ENCODE data around the gene LRRC25.
"Not testable (repeated sequence)": the region's sequence is repeated elsewhere in the genome, so short reads cannot be mapped to it uniquely, and the experiment has no call there.

Gene LRRC25

DNA sequence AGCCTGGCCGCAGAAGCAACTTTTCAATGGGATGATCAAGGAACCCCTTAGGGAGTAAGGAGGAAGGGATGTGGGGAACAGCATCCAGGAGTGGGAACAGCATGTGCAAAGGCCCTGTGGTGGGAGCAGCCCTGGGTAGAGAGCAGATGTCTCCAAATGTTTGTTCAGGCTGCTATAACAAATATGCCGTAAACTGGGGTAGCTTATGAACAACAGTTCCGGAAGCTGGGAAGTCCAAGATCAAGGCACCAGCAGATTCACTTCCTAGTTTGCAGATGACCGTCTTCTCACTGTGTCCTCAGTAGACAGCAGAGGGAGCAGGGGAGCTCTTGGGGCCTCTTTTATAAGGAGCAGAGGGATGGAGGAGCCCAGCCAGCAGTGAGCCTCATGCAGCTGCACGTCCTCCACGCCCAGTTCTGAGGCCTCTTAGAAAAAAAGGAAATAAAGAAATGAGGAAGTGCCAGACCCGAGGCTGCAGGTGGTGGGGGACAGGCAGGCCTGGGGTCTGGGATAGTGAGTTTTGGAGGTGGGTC, 4.2 kb upstream of the LRRC25 start:
- DNase-seq: no peak

DNA sequence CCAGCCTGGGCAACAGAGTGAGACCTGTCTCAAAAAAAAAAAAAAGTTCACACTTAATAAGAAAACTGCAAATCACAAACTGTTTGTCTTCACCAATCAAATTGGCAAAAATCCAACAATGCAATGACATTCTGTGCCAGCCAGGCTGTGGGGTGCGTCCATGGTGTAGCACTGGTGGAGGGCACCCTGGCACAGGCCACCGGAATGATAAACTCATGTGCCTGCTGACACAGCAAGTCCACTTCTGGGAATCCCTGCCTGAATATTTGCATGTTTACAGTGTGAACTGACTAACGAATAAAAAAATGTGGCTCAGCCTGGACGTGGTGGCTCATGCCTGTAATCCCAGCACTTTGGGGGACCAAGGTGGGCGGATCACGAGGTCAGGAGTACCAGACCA, 1.6 kb upstream of the LRRC25 start:
- DNase-seq: no peak

DNA sequence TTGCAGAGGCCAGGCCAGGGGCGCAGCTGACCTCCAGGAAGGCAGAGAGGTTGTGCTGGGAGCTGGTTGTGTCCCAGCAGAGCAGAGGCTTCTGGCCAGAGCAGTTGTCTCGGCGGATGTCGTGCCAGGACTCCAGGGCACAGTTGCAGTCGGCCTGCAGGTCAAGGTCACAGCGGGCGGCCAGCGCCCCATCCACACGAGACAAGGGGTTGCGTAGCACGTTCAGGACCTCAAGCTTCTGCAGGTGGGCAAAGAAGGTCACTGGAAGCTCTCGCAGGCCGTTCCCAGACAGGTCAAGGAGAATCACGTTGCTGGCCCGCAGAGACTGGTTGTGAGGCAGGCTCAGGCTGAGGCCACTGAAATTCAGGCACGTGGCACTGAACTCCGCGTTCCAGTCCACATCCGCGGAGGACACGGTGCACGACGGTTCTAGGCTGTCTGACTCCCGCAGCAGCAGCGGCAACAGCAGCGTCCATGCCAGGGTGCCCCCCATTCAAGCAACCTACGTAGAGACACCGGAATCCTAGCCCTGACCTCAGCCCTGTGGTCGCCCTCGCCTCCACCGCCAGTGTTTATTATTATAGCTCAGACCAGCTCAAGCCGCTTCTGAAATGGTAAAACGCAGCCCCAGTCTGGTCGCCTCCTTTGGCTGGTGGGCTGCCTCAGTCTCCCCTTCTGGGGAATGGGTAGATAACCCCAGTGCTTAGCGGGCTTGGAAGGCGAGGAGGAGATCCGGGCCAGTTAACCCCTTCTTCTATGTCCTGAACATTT, 766 bp downstream of the LRRC25 start:
- DNase-seq: no peak

DNA sequence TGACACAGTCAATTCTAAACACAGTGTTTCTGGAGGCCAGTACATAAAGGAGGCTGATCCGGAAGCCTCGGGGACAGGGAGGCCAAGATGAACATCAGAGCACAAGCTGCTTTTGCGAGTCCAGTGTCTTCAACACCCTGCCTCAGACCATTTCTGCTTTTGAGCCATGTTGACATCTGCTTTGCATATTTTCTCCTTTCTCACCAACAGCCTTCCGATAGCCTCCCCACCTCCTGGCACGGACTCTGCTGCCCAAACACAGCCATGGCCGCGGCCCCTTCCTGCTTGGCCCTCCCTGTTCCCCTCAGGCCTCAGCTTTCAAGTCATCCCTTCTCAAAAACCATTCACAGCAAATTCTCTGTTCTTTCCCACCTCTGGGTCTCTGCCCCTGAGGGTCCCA, 3.6 kb downstream of the LRRC25 start:
- no peak for DNase-seq

DNA sequence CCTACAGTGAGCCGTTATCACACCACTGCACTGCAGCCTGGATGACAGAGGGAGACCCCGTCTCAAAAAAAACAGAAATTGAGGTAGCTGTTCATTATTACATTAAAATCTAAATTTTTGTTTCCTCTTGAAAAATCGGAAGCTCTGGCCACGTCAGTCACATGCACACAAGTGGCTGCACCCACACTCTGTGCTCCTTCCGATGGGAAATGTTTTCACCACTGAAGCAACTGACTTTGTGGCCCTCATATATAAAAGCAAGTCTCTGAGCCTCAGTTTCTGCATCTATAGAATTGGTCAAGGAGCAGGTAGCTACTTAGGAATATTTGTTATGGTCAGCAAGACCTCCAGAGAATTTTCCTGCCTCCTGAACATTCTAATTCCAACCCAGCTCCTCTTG, 4.5 kb downstream of the LRRC25 start:
- DNase-seq: no peak

DNA sequence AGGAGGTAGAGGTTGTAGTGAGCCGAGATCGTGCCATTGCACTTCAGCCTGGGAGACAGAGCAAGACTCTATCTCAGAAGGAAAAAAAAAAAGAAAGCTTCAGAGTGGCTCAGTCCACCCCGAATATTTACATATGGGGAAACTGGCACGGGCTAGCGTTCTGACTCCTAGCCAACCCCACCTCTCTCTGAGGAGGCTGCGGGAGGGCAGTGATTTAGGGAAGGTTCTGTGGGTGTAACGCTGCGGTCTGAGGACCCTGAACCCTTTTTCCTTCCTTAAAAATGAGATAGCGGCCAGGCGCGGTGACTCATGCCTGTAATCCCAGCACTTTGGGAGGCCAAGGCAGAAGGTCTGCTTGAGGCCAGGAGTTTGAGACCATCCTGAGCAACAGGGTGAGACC, 5.0 kb downstream of the LRRC25 start:
- no peak for DNase-seq

DNA sequence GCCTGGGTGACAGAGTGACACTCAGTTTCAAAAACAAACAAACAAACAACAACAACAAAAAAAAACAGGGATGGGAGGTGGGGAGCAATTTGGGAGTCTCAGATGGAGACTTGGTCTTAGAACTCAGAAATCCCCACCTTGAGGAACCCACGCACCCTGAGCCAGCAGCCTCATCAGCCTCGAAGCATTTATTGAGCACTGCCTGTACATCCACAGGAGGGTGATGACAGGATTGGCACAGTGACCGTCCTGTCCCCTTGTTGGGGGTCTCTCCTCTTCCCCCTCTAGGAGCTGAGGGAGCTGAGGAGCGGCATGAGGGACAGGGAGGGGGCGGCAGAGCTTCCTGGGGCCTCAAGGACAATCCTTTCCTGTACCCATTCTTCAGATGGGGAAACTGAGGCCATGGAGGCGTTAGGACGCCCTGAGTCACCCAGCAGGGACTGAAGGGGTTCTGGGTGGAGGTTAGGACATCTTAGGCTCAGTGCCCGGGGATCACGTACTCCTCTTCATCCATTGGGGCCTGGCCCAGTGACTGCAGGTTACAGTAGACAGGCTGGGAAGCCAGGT, 5.8 kb downstream of the LRRC25 start:
- DNase-seq: no peak

DNA sequence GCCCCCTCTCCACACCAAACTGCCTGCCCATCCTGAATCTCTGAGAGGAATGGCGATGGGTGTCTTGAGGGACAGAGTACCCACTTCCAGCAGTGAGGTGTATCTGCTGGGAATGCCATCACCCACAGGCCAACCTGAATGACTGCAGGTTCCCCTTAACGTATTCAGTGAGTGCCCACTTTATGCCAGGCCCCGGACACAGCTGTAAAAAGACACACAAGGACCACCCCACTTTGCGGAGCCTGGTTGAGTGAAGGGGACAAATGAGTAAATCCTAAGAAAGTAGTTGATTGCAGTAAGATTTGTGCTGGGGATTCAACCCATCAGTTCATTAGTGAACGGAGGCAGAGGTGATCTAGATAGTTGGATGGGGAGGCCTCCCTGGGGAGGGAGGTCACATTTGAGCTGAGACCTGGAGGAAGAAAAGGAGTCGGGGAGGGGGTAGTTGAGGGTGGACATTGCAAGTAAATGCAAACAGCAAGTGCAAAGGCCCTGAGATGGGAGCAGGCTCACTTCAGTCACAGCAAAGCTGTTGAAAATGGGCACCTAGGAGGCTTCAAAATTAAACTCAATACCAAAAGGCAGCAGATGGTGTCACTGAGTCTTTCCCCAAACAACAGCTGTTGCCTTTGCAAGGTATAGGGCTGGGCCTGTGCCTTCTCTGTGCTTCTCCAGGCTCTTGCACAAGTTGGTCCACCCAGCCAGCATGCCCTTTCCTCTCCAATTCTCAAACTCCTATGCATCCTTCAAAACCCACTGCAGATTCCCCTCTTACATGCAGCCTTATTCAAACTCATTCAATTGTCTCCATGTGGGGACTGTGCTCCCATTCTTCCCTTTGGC, 7.1 kb downstream of the LRRC25 start:
- DNase-seq: no peak

DNA sequence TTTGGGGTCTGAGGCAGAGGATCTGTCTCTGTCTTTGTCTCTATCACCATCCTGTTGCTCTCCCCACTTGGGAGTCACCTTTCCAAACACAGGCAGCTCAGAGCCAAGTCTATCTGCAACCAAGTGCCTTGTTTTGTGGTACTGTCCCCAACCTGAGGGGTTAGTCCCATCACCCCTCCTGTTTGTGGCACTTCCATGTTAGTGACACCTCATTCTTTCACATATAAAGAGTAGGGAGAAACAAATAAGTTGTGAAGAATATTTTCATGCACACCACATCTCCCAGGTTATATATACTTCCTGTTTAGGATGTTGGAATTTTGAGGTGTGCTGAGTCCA, 7.7 kb downstream of the LRRC25 start:
- no peak for DNase-seq

DNA sequence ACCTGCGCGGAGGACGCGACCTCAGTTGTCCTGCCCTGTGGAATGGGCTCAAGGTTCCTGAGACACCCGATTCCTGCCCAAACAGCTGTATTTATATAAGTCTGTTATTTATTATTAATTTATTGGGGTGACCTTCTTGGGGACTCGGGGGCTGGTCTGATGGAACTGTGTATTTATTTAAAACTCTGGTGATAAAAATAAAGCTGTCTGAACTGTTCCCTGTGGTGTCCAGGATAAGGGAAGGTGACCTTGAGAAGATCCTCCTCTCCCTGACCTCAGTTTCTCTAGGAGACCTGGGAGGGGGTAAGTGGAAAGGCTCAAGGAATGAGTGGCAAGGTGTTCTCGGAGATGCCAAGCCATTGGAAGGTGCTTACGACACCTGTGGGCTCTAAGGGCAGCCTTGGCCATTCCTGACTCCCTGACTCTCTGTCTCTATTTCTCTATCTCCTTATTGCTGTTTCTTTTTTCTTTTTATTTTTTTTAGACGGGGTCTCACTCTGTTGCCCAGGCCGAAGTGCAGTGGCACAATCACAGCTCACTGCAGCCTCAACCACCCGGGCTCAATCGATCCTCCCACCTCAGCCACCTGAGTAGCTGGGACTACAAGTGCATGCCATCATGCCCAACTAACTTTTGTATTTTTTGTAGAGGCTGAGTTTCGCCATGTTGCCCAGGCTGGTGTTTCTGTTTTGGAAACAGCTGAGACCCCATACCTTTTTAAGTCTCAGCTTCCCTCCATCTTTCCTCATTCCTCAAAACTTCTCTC, 8.3 kb downstream of the LRRC25 start:
- DNase-seq: no peak

DNA sequence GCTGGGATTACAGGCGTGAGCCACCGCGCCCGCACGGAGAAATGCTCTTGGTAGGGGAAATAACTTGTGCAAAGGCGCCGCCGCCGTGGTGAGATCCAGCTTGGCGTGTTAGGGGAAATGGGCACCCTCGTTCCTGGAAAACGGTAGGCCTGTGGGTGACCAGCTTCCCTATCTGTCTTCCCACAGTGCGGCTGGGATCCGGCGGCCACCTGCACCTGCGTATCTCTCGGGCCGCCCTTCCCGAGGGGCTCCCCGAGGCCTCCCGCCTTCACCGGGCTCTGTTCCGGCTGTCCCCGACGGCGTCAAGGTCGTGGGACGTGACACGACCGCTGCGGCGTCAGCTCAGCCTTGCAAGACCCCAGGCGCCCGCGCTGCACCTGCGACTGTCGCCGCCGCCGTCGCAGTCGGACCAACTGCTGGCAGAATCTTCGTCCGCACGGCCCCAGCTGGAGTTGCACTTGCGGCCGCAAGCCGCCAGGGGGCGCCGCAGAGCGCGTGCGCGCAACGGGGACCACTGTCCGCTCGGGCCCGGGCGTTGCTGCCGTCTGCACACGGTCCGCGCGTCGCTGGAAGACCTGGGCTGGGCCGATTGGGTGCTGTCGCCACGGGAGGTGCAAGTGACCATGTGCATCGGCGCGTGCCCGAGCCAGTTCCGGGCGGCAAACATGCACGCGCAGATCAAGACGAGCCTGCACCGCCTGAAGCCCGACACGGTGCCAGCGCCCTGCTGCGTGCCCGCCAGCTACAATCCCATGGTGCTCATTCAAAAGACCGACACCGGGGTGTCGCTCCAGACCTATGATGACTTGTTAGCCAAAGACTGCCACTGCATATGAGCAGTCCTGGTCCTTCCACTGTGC, 9.1 kb downstream of the LRRC25 start:
- peak; percentile 61 to 63 for DNase-seq

DNA sequence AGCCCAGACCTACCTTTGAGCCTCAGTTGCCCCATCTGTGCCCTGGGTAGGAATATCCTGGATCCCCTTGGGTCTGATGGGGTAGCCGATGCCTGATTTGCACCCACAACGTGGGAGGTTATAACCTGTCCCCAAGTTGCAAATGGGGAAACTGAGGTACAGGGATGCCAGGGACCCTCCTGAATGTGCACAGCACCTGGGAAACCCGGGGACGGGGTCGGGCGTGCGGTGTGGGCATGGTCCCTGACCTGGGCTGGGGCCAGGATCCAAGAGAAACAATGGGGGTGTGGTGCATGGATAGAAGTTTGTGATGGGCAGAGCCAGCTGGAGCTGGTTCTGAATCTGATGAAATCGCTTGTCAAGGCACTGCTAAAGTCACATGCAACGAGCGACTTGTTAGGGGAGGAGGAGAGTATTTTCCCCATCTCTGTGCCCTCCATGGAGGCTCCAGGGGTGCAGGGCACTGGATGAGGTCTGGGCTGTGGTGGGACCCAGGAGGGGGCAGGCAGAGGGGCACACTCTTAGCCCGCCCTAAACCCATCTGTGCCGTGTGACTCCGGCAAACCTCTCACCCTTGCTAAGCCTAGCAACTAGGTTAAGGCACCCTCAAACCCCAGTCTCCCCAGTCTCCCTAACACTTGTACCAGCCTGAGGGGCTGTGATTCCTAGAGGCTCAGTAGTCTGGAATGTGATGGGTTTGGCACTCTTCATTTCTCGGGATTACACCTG, 10.7 kb downstream of the LRRC25 start:
- no peak for DNase-seq

DNA sequence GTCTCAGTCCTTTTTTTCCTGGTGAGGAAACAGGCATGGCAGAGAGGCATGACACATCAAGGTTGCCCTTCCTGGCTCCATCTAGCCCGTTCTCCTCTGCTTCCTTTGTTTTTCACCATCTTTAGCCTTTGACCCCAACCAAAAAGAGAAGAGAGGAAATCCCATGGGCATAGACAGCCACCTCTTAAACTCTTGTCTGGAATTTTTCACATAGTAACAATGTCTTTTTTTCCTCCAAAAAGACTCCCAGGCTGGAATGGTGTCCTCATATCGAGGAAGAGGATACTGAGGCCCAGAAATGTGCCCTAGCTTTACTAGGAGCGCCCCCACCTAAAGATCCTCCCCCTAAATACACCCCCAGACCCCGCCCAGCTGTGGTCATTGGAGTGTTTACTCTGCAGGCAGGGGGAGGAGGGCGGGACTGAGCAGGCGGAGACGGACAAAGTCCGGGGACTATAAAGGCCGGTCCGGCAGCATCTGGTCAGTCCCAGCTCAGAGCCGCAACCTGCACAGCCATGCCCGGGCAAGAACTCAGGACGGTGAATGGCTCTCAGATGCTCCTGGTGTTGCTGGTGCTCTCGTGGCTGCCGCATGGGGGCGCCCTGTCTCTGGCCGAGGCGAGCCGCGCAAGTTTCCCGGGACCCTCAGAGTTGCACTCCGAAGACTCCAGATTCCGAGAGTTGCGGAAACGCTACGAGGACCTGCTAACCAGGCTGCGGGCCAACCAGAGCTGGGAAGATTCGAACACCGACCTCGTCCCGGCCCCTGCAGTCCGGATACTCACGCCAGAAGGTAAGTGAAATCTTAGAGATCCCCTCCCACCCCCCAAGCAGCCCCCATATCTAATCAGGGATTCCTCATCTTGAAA, 11.5 kb downstream of the LRRC25 start, which contains the start of gene GDF15:
TSS of gene GDF15 (plus strand) at position 484 of the 868 bp plus-strand sequence. CDS start at position 516, 32 bp downstream.
- no peak for DNase-seq

DNA sequence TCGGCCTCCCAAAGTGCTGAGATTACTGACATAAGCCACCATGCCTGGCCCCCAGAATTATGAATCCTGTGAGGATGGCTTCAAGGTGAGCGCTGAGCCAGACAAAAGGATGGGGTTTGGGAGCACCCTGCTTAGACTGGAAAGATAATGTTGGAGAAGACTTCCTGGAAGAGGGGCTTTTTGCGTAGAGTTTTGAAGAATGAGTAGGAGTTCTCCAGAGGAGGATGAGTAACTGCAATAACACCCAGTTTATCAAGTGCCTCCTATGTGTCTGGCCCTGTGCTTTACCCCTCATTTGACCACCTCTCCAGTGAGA, 12.1 kb downstream of the LRRC25 start:
- DNase-seq: no peak

DNA sequence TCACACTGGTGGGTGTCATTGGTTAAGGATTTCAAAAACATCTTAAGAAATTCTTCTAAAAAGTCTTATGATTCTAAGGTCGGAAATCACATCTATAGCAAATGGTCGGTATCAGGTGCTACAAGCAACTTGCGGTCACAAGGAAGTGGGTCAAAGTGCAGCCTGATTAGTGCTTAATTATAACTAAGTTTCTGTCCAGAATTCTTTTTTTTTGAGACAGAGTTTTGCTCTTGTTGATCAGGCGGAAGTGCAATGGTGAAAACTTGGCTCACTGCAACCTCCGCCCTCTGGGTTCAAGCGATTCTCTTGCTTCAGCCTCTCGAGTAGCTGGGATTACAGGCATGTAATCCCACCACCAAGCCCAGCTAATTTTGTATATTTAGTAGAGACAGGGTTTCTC, 12.6 kb downstream of the LRRC25 start:
- no peak for DNase-seq

DNA sequence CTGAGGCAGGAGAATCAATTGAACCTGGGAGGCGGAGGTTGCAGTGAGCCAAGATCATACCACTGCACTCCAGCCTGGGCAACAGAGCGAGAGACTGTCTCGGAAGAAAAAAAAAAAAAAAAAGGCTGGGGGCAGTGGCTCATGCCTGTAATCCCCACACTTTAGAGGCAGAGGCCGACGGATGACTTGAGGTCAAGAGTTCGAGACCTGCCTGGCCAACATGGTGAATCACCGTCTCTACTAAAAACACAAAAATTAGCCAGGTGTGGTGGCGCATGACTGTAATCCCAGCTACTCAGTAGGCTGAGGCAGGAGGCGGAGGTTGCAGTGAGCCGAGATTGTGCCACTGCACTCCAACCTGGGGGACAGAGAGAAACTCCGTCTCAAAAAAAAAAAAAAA, 13.8 kb downstream of the LRRC25 start:
- not testable (repeated sequence) for DNase-seq

DNA sequence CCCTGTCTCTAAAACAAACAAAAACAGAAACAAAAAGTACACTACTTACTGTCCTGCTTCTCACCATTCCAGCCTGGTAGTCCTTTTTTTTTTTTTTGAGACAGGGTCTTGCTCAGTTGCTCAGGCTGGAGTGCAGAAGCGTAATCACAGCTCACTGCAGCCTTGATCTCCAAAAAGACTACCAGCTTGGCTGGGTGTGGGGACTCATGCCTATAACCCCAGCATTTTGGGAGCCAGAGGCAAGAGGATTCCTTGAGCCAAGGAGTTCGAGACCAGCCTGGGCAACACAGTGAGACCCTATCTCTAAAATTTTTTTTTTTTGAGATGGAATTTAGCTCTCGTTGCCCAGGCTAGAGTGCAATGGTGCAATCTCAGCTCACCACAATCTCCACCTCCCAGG, 16.6 kb downstream of the LRRC25 start:
- DNase-seq: no peak

DNA sequence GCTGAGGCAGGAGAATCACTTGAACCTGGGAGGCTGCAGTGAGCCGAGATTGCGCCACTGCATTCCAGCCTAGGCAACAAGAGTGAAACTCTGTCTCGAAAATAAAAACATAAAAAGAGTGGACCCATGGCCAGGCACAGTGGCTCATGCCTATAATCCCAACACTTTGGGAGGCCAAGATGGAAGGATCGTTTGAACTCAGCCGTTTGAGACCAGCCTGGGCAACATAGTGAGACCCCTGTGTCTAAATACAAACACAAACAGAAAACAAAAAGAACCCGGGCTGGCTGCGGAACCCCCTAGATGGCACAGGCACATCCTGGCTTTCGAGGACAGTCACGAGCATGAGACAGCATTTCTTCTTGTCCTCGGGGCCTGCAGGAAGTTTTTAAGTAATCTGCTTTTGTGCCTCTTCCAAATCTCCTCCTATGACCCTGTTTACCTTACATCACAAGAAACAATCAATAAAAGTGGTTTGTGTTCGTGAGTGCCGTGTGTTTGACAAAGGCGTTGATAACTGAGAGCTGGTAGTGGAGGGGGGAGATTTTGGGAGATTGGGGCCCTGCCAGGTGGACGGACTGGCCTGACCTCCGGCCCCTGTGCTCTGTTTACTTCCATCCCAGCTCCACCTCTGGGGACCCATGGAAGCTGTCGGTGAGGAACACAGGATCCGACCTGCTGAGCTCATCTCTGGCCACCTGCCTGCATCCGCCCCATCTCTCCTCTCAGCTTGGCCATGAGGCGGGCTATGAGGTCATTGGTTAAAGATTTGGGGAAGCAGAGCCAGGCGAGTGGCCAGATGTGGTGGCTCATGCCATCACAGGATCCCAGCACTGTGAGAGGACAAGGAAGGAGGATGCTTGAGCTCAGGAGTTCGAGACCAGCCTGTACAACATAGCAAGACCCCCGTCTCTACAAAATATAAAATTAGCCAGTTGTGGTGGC, 17.3 kb downstream of the LRRC25 start:
- no peak for DNase-seq

DNA sequence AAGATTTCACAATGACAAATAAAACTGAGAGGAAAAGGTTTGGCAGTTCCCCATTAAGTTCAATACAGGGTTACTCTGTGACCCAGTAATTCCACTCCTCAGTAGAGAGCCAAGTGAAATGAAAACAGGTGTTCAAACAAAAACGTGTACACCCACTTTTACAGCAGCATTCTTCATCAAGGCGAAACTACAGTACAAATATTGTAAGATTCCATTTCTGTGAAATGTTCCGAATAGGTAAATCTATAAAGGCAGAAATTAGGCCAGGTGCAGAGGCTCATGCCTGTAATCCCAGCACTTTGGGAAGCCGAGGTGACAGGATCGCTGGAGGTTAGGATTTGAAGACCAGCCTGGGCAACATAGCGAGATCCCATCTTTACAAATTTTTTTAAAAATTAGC, 20.4 kb downstream of the LRRC25 start:
- no peak for DNase-seq
